HEK293 (cell line): Measurements from ENCODE around the gene HIVEP2.

ENCODE experiments used
- CTCF ChIA-PET: fragments of 350-600 bp; formaldehyde crosslinking; extraction: SDS; loops from one replicate; lab custom pipeline; 2021; ENCODE audit warnings: antibody characterized with exemption; lab: Yijun Ruan, JAX
- POLR2A ChIA-PET: fragments of 300-600 bp; formaldehyde crosslinking; extraction: SDS; loops from one replicate; lab custom pipeline; 2020; ENCODE audit warnings: antibody characterized with exemption, inconsistent platforms; lab: Yijun Ruan, JAX
- H3K27ac ChIP-seq: fragments of 200-500 bp; sonication (Bioruptor generic); 2 replicates; pipeline ENCODE4 v1.5.1; 2014; ENCODE audit warnings: low read depth, low read length, control low read depth, inconsistent platforms; ENCODE audit errors: extremely low read depth
- H3K36me3 ChIP-seq, 2 experiments: fragments of 200-500 bp in 1 of 2; sonication (Bioruptor generic) in 1 of 2; 1 replicate in 1 of 2; 2 replicates in 1 of 2; pipeline ENCODE4 v1.5.1; 2014 to 2017; ENCODE audit warnings: inconsistent platforms in 2 of 2, low read length in 2 of 2; ENCODE audit not compliant: control insufficient read depth in 2 of 2, insufficient read depth in 1 of 2
- H3K4me1 ChIP-seq: fragments of 200-500 bp; sonication (Bioruptor generic); 2 replicates; pipeline ENCODE4 v1.5.1; 2014; ENCODE audit warnings: mild to moderate bottlenecking, low read length, inconsistent platforms; ENCODE audit not compliant: control insufficient read depth, insufficient read depth
- H3K4me3 ChIP-seq: 2 replicates; pipeline ENCODE4 v1.5.1; 2011; ENCODE audit warnings: low read depth, mild to moderate bottlenecking, control low read depth, low read length, moderate library complexity
- H3K9me3 ChIP-seq: fragments of 200-500 bp; sonication (Bioruptor generic); 2 replicates; pipeline ENCODE4 v1.5.1; 2014; ENCODE audit warnings: low read depth, low read length, inconsistent platforms; ENCODE audit not compliant: control insufficient read depth, insufficient read depth
- BCL11B ChIP-seq: fragments of 450-650 bp; formaldehyde crosslinking; IDR thresholded peaks from 2 replicates; pipeline ENCODE4 v1.5.1; 2016; ENCODE audit warnings: low read depth, missing biosample characterization, missing genetic modification characterization
- BCL6B ChIP-seq: fragments of 450-650 bp; formaldehyde crosslinking; IDR thresholded peaks from 2 replicates; pipeline ENCODE4 v1.5.1; 2017; ENCODE audit warnings: missing biosample characterization, missing genetic modification characterization
- KLF1 ChIP-seq: fragments of 450-650 bp; formaldehyde crosslinking; IDR thresholded peaks from 2 replicates; pipeline ENCODE4 v1.5.1; 2016; ENCODE audit warnings: missing biosample characterization, missing genetic modification characterization
- TCF7L2 ChIP-seq: IDR thresholded peaks from 2 replicates; pipeline ENCODE4 v1.6.1; 2011; ENCODE audit warnings: low read depth, mild to moderate bottlenecking, inconsistent platforms, low read length, moderate library complexity, borderline replicate concordance
- ZBTB26 ChIP-seq: fragments of 450-650 bp; formaldehyde crosslinking; optimal IDR thresholded peaks from 2 replicates; pipeline ENCODE3; 2016; ENCODE audit warnings: missing biosample characterization, mild to moderate bottlenecking, missing genetic modification characterization
- ZNF155 ChIP-seq: fragments of 450-650 bp; formaldehyde crosslinking; IDR thresholded peaks from 2 replicates; pipeline ENCODE4 v1.5.1; 2016; ENCODE audit warnings: missing biosample characterization, missing genetic modification characterization
- ZNF202 ChIP-seq: fragments of 450-650 bp; formaldehyde crosslinking; IDR thresholded peaks from 2 replicates; pipeline ENCODE4 v1.5.1; 2016; ENCODE audit warnings: missing biosample characterization, missing genetic modification characterization, borderline replicate concordance
- ZNF221 ChIP-seq: fragments of 450-650 bp; formaldehyde crosslinking; IDR thresholded peaks from 2 replicates; pipeline ENCODE4 v1.5.1; 2017; ENCODE audit warnings: missing biosample characterization, missing genetic modification characterization, borderline replicate concordance
- ZNF223 ChIP-seq: fragments of 450-650 bp; formaldehyde crosslinking; IDR thresholded peaks from 2 replicates; pipeline ENCODE4 v1.5.1; 2016; ENCODE audit warnings: missing biosample characterization, missing genetic modification characterization
- ZNF501 ChIP-seq: fragments of 450-650 bp; formaldehyde crosslinking; IDR thresholded peaks from 2 replicates; pipeline ENCODE4 v1.5.1; 2016; ENCODE audit warnings: missing biosample characterization, missing genetic modification characterization
- ZNF510 ChIP-seq: fragments of 450-650 bp; formaldehyde crosslinking; IDR thresholded peaks from 2 replicates; pipeline ENCODE4 v1.5.1; 2018; ENCODE audit warnings: mild to moderate bottlenecking, missing genetic modification characterization, missing biosample characterization; ENCODE audit not compliant: insufficient replicate concordance
- ZNF521 ChIP-seq: fragments of 450-650 bp; formaldehyde crosslinking; IDR thresholded peaks from 2 replicates; pipeline ENCODE4 v1.5.1; 2017; ENCODE audit warnings: missing biosample characterization, mild to moderate bottlenecking, missing genetic modification characterization
- ZNF548 ChIP-seq: fragments of 450-650 bp; formaldehyde crosslinking; IDR thresholded peaks from 2 replicates; pipeline ENCODE4 v1.5.1; 2016; ENCODE audit warnings: missing biosample characterization, missing genetic modification characterization
- ZNF626 ChIP-seq: fragments of 450-650 bp; sonication (Bioruptor Pico); formaldehyde crosslinking; IDR thresholded peaks from 2 replicates; pipeline ENCODE4 v1.5.1; 2018; ENCODE audit warnings: missing biosample characterization, missing genetic modification characterization, inconsistent platforms
- ZNF701 ChIP-seq: fragments of 450-650 bp; formaldehyde crosslinking; IDR thresholded peaks from 2 replicates; pipeline ENCODE4 v1.5.1; 2016; ENCODE audit warnings: missing biosample characterization, missing genetic modification characterization
- TF ChIP-seq, protein P1 (sequence below): fragments of 450-650 bp; formaldehyde crosslinking; IDR thresholded peaks from 2 replicates; pipeline ENCODE4 v1.5.1; 2016; ENCODE audit warnings: missing biosample characterization, missing genetic modification characterization, borderline replicate concordance

HIVEP2 gene

GRCh38 chr6:142956726-142957125, 11.8 kb upstream of the HIVEP2 start:
- CTCF ChIA-PET = interaction anchor here (0.6 kb wide), 1 partner anchor 92 kb away, joined by 3 read pairs; no protein-coding TSS in a partner anchor
- TF ChIP-seq ZNF521 (no peak), ZNF510 (tag by site-specific recombination) (no peak), ZNF501 (no peak)
- H3K4me1 ChIP-seq = no peaks in the 10 kb centered on the region
- no peaks in the 10 kb centered on the region for H3K36me3 ChIP-seq
- POLR2A ChIA-PET = no interaction called here
- H3K4me3 ChIP-seq = no peak overlapping the region
- H3K9me3 ChIP-seq = no peaks in the 10 kb centered on the region
- no peak overlapping the region for H3K27ac ChIP-seq

DNA sequence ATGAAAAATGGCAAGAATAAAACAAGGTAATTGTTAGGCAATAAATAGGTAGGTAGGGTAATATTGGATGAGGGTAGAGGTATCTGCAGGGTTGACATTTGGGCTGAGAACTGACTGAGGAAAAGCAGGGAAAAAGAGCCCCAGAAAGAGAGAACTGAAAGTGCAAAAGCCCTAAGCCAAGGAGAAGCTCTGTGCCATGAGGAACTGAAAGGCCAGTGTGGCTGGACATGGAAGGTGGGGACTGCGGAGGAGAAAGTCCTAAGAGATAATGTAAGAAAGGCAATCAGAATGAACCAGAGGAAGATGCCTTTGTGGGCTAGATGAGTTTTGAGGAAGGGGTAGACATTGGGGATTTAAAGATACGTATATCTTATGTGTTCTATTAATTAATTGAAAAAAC, 9.9 kb upstream of the HIVEP2 start:
- Histone ChIP-seq H3K4me3 (no peak overlapping the region), H3K36me3 (no peaks in the 10 kb centered on the region), H3K9me3 (no peaks in the 10 kb centered on the region), H3K27ac (no peak overlapping the region), H3K4me1 (0 out of 2 replicates have a peak, but pooled peaks cover 3% of the 10 kb centered on the region)
- ChIA-PET POLR2A (interaction anchor here (0.9 kb wide), 1 partner anchor 359 kb away, joined by 3 read pairs; no protein-coding TSS in a partner anchor), CTCF (interaction anchor here (0.6 kb wide), 2 partner anchors 172 to 433 kb away, joined by 3 read pairs; no protein-coding TSS in a partner anchor)
- TF ChIP-seq ZNF155 (tag by site-specific recombination) (no peak), KLF1 (tag by site-specific recombination) (no peak), ZNF701 (no peak), ZNF548 (tag by site-specific recombination) (no peak), ZBTB26 (no peak), ZNF202 (tag by site-specific recombination) (no peak), BCL6B (no peak), BCL11B (tag by site-specific recombination) (no peak), ZNF223 (tag by site-specific recombination) (no peak), ZNF221 (tag by site-specific recombination) (no peak), ZNF626 (tag by site-specific recombination) (no peak), TCF7L2 (no peak)
- TF ChIP-seq, protein P1, sequence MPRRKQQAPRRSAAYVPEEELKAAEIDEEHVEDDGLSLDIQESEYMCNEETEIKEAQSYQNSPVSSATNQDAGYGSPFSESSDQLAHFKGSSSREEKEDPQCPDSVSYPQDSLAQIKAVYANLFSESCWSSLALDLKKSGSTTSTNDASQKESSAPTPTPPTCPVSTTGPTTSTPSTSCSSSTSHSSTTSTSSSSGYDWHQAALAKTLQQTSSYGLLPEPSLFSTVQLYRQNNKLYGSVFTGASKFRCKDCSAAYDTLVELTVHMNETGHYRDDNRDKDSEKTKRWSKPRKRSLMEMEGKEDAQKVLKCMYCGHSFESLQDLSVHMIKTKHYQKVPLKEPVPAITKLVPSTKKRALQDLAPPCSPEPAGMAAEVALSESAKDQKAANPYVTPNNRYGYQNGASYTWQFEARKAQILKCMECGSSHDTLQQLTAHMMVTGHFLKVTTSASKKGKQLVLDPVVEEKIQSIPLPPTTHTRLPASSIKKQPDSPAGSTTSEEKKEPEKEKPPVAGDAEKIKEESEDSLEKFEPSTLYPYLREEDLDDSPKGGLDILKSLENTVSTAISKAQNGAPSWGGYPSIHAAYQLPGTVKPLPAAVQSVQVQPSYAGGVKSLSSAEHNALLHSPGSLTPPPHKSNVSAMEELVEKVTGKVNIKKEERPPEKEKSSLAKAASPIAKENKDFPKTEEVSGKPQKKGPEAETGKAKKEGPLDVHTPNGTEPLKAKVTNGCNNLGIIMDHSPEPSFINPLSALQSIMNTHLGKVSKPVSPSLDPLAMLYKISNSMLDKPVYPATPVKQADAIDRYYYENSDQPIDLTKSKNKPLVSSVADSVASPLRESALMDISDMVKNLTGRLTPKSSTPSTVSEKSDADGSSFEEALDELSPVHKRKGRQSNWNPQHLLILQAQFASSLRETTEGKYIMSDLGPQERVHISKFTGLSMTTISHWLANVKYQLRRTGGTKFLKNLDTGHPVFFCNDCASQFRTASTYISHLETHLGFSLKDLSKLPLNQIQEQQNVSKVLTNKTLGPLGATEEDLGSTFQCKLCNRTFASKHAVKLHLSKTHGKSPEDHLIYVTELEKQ = no peak
